Astrocyte of the spinal cord (primary cell): Measurements from ENCODE around the gene ILF3.
A peak's percentile ranks its signal among the peaks of the same experiment; 100 is the strongest.

Source experiments
- DNase-seq: peaks from one replicate; pipeline ENCODE4 v3.0.0; 2011; ENCODE audit warnings: low read depth, low spot score
- H3K4me3 ChIP-seq: 2 replicates; pipeline ENCODE4 v1.5.1; 2011; ENCODE audit warnings: low read depth, mild to moderate bottlenecking, low read length, moderate library complexity
- in situ Hi-C: cut with HindIII; loops from 2 replicates; pipeline ENCODE4 v1.10.0; 2017; ENCODE audit warnings: low sequenced_read_pairs
- TF ChIP-seq, protein P1 (sequence below): IDR thresholded peaks from 2 replicates; pipeline ENCODE4 v1.5.1; 2012; ENCODE audit warnings: low read depth, mild to moderate bottlenecking, low read length, inconsistent platforms

ILF3 gene

GRCh38 chr19:10653732-10654609 lies at the start of gene ILF3:
Gene ILF3, plus strand, starts transcription at chr19:10654346. Its CDS starts 16,260 bp downstream, at chr19:10670606.
- DNase-seq, result peak; percentile 100
- in situ Hi-C loops, result no loop called here
- TF ChIP-seq, protein P1, sequence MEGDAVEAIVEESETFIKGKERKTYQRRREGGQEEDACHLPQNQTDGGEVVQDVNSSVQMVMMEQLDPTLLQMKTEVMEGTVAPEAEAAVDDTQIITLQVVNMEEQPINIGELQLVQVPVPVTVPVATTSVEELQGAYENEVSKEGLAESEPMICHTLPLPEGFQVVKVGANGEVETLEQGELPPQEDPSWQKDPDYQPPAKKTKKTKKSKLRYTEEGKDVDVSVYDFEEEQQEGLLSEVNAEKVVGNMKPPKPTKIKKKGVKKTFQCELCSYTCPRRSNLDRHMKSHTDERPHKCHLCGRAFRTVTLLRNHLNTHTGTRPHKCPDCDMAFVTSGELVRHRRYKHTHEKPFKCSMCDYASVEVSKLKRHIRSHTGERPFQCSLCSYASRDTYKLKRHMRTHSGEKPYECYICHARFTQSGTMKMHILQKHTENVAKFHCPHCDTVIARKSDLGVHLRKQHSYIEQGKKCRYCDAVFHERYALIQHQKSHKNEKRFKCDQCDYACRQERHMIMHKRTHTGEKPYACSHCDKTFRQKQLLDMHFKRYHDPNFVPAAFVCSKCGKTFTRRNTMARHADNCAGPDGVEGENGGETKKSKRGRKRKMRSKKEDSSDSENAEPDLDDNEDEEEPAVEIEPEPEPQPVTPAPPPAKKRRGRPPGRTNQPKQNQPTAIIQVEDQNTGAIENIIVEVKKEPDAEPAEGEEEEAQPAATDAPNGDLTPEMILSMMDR, result no peak
- H3K4me3 ChIP-seq, result peak within 1 kb of the TSS; percentile 91

GRCh38 chr19:10604460-10604980 lies 49.6 kb upstream of the ILF3 start:
- DNase-seq, result no peak
- in situ Hi-C loops, result no loop called here
- no peak overlapping the region for H3K4me3 ChIP-seq
- TF ChIP-seq, protein P1, result no peak

- DNase-seq, result no peak
- in situ Hi-C loops, result no loop called here
- TF ChIP-seq, protein P1, result no peak
- no peak overlapping the region for H3K4me3 ChIP-seq
Measured at GRCh38 chr19:10611907-10612306, 42.2 kb upstream of the ILF3 start.

DNA sequence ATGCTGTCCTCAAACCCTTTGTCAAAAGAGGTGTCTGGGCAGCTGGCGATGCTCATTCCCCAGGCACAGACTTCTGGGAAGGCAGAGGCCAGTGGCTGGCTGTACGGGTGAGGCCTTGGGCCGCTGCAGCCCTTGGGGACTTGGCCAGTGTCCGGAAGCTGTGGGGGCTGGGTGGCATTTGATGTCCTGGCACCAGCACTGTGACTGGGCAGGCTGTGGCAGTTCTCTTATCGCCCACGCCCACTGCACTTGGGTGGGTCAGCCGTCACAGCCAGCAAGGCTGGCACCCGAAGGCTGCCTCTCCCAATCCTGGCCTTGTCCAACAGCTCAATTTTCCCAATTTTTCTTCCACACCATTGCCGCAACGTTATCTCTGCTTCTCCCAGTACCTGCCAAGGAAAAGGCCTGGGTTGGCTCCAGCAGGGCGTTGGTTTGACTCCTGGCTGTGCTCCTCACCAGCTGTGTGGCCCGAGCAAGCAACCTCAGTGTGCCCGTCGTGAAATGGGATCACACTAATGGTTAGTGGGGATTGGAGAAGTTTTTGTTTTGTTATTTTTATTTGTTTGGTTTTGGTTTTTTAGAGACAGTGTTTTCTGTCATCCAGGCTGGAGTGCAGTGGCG lies 41.5 kb upstream of the ILF3 start:
- in situ Hi-C loops, result no loop called here
- H3K4me3 ChIP-seq, result no peak overlapping the region
- TF ChIP-seq, protein P1, result no peak
- no peak for DNase-seq

GRCh38 chr19:10615429-10616023 lies 38.6 kb upstream of the ILF3 start:
- TF ChIP-seq, protein P1, result no peak
- H3K4me3 ChIP-seq, result no peak overlapping the region
- in situ Hi-C loops, result no loop called here
- DNase-seq, result no peak

DNA sequence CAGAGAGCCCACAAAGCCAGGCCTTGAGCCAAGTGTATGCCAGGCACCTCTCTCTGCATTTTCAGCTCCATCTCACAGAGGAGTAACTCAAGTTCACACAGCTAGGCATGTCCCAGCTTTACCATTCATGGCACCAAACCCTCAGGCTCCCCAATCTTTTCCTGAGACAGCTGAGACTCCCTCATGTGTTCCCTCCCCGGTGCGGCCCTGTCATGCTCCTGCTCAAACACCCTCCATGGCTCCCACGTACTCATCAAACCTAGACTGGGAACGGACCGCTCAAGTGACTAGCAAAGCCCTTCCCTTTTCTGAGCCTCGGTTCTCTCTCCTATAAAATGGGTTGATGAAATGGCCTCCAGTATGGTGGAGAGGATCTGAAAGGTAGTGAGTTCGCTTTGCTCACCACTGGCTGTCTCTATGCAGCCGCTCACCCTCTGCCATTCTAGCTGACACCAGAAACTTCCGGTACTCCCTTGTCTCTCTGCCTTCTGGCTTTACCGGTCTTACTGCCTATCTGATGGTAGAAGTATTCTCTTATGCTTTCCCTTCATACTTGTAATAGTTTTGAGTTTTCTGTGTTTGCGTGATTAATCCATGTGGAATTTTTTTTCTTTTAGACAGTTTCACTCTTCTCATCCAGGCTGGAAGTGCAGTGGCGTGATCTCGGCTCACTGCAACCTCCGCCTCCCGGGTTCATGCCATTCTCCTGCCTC lies 36.6 kb upstream of the ILF3 start:
- TF ChIP-seq, protein P1, result no peak
- DNase-seq, result peak; percentile 43
- no peak overlapping the region for H3K4me3 ChIP-seq
- in situ Hi-C loops, result no loop called here
